Measurements from ENCODE around the gene G3BP1.
"Not testable (repeated sequence)": the region's sequence is repeated elsewhere in the genome, so short reads cannot be mapped to it uniquely, and the experiment has no call there.

The G3BP1 gene

GRCh38 chr5:151856861-151857260 lies 85.1 kb downstream of the G3BP1 start:
- DNase-seq (ENCODE audit: low read depth in 1 of 2, low spot score in 1 of 2) = no peak
- TF ChIP-seq, protein P1, sequence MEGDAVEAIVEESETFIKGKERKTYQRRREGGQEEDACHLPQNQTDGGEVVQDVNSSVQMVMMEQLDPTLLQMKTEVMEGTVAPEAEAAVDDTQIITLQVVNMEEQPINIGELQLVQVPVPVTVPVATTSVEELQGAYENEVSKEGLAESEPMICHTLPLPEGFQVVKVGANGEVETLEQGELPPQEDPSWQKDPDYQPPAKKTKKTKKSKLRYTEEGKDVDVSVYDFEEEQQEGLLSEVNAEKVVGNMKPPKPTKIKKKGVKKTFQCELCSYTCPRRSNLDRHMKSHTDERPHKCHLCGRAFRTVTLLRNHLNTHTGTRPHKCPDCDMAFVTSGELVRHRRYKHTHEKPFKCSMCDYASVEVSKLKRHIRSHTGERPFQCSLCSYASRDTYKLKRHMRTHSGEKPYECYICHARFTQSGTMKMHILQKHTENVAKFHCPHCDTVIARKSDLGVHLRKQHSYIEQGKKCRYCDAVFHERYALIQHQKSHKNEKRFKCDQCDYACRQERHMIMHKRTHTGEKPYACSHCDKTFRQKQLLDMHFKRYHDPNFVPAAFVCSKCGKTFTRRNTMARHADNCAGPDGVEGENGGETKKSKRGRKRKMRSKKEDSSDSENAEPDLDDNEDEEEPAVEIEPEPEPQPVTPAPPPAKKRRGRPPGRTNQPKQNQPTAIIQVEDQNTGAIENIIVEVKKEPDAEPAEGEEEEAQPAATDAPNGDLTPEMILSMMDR (IDR thresholded peaks at IDR 0.05; ENCODE audit: insufficient read depth, low read length) = no peak
- TF ChIP-seq POLR2AphosphoS5 (IDR thresholded peaks at IDR 0.05; ENCODE audit: low read depth) = no peak
- TF ChIP-seq SPI1 (IDR thresholded peaks at IDR 0.05; ENCODE audit: borderline replicate concordance, low read depth) = no peak
- TF ChIP-seq GABPA (IDR thresholded peaks at IDR 0.05; ENCODE audit: low read depth) = no peak
- TF ChIP-seq, protein P2, sequence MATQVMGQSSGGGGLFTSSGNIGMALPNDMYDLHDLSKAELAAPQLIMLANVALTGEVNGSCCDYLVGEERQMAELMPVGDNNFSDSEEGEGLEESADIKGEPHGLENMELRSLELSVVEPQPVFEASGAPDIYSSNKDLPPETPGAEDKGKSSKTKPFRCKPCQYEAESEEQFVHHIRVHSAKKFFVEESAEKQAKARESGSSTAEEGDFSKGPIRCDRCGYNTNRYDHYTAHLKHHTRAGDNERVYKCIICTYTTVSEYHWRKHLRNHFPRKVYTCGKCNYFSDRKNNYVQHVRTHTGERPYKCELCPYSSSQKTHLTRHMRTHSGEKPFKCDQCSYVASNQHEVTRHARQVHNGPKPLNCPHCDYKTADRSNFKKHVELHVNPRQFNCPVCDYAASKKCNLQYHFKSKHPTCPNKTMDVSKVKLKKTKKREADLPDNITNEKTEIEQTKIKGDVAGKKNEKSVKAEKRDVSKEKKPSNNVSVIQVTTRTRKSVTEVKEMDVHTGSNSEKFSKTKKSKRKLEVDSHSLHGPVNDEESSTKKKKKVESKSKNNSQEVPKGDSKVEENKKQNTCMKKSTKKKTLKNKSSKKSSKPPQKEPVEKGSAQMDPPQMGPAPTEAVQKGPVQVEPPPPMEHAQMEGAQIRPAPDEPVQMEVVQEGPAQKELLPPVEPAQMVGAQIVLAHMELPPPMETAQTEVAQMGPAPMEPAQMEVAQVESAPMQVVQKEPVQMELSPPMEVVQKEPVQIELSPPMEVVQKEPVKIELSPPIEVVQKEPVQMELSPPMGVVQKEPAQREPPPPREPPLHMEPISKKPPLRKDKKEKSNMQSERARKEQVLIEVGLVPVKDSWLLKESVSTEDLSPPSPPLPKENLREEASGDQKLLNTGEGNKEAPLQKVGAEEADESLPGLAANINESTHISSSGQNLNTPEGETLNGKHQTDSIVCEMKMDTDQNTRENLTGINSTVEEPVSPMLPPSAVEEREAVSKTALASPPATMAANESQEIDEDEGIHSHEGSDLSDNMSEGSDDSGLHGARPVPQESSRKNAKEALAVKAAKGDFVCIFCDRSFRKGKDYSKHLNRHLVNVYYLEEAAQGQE (IDR thresholded peaks at IDR 0.05; ENCODE audit: insufficient replicate concordance, low read depth) = no peak
- Histone ChIP-seq H3K27me3 (ENCODE audit: insufficient read depth, poor library complexity, severe bottlenecking) (no peaks in the 10 kb centered on the region), H3K4me3 (replicated peaks; ENCODE audit: insufficient read depth, low read length) (no peak overlapping the region), H3K27ac (replicated peaks) (no peak overlapping the region)

DNA sequence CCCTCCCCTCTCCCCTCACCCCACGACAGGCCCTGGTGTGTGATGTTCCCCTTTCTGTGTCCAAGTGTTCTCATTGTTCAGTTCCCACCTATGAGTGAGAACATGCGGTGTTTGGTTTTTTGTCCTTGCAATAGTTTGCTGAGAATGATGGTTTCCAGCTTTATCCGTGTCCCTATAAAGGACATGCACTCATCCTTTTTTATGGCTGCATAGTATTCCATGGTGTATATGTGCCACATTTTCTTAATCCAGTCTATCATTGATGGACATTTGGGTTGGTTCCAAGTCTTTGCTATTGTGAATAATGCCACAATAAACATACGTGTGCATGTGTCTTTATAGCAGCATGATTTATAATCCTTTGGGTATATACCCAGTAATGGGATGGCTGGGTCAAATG lies 89.1 kb downstream of the G3BP1 start:
- not testable (repeated sequence) for H3K4me3 ChIP-seq (replicated peaks; ENCODE audit: insufficient read depth, low read length); H3K27me3 ChIP-seq (ENCODE audit: insufficient read depth, poor library complexity, severe bottlenecking); DNase-seq (ENCODE audit: low read depth in 1 of 2, low spot score in 1 of 2); H3K27ac ChIP-seq (replicated peaks)
